K562 (cell line): ENCODE data around the gene SLC32A1. TPM values are rescaled to one million over a fixed set of nuclear protein-coding genes. Genes with fewer than 3 reads are reported as not detected.

Experiments
- BACH1 ChIP-seq: fragments of 200-800 bp; sonication (Bioruptor generic); IDR thresholded peaks from 2 replicates; pipeline ENCODE4 v1.6.1; 2016; ENCODE audit warnings: missing genetic modification characterization, missing compliant biosample characterization
- BRF1 ChIP-seq: IDR thresholded peaks from 3 replicates; pipeline ENCODE4 v1.6.1; 2011; ENCODE audit warnings: borderline replicate concordance, mild to moderate bottlenecking; ENCODE audit not compliant: insufficient read length; ENCODE audit errors: extremely low read depth
- CREM ChIP-seq: IDR thresholded peaks from 2 replicates; pipeline ENCODE4 v1.6.1; 2014; ENCODE audit warnings: antibody characterized with exemption, low read depth
- FOXA1 ChIP-seq: fragments of 450-650 bp; IDR thresholded peaks from 2 replicates; pipeline ENCODE4 v1.6.1; 2016; ENCODE audit warnings: mild to moderate bottlenecking, borderline replicate concordance
- FOXJ2 ChIP-seq: fragments of 200-800 bp; sonication (Bioruptor generic); IDR thresholded peaks from 2 replicates; pipeline ENCODE4 v1.6.1; 2016; ENCODE audit warnings: missing genetic modification characterization, missing compliant biosample characterization
- FOXP1 ChIP-seq: sonication (generic); formaldehyde crosslinking; IDR thresholded peaks from 2 replicates; pipeline ENCODE4 v1.8.0; 2022; ENCODE audit warnings: mild to moderate bottlenecking, missing genetic modification reagents
- GABPB1 ChIP-seq: sonication (generic); formaldehyde crosslinking; IDR thresholded peaks from 2 replicates; pipeline ENCODE4 v1.8.0; 2022; ENCODE audit warnings: mild to moderate bottlenecking, missing genetic modification reagents
- HOXB6 ChIP-seq: fragments of 250-450 bp; sonication (Bioruptor Pico); IDR thresholded peaks from 2 replicates; pipeline ENCODE4 v1.5.1; 2022; ENCODE audit warnings: mild to moderate bottlenecking, borderline replicate concordance
- MYNN ChIP-seq, 2 experiments: sonication (generic); formaldehyde crosslinking in 1 of 2; IDR thresholded peaks; 2 replicates each; pipeline versions ENCODE4 v1.5.0 to v1.6.1; 2016 to 2020; ENCODE audit warnings: antibody characterized with exemption in 1 of 2, missing genetic modification reagents in 1 of 2
- NUFIP1 ChIP-seq: fragments of 450-650 bp; IDR thresholded peaks from 2 replicates; pipeline ENCODE4 v1.6.1; 2018; ENCODE audit not compliant: partially characterized antibody
- OTX1 ChIP-seq: fragments of 450-650 bp; formaldehyde crosslinking; IDR thresholded peaks from 2 replicates; pipeline ENCODE4 v1.4.0; 2022; ENCODE audit warnings: mild to moderate bottlenecking
- RBM15 ChIP-seq: fragments of 200-400 bp; formaldehyde crosslinking; IDR thresholded peaks from 2 replicates; pipeline ENCODE4 v1.6.1; 2018; ENCODE audit warnings: mild to moderate bottlenecking, low read length, moderate library complexity; ENCODE audit not compliant: insufficient read depth
- SETDB1 ChIP-seq: IDR thresholded peaks from one replicate; pipeline ENCODE4 v1.6.1; 2012; ENCODE audit warnings: low read length, control low read depth, inconsistent platforms
- SP1 ChIP-seq: sonication (generic); formaldehyde crosslinking; IDR thresholded peaks from 2 replicates; pipeline ENCODE4 v1.8.1; 2022; ENCODE audit warnings: mild to moderate bottlenecking, missing genetic modification reagents
- TEAD2 ChIP-seq: fragments of 450-650 bp; IDR thresholded peaks from 2 replicates; pipeline ENCODE4 v1.6.1; 2016; ENCODE audit warnings: missing genetic modification characterization, control low read depth, missing compliant biosample characterization
- THRAP3 ChIP-seq: fragments of 450-650 bp; IDR thresholded peaks from 2 replicates; pipeline ENCODE4 v1.6.1; 2016; ENCODE audit warnings: mild to moderate bottlenecking, inconsistent platforms, borderline replicate concordance
- TRIM28 ChIP-seq: fragments of 450-650 bp; IDR thresholded peaks from 2 replicates; pipeline ENCODE4 v1.6.1; 2017
- TSC22D4 ChIP-seq: fragments of 450-650 bp; IDR thresholded peaks from 2 replicates; pipeline ENCODE4 v1.6.1; 2016; ENCODE audit warnings: missing genetic modification characterization, missing biosample characterization, control low read depth
- ZNF133 ChIP-seq: fragments of 250-450 bp; sonication (Bioruptor Pico); IDR thresholded peaks from 2 replicates; pipeline ENCODE4 v1.4.0; 2020; ENCODE audit warnings: mild to moderate bottlenecking
- ZNF232 ChIP-seq: sonication (generic); formaldehyde crosslinking; IDR thresholded peaks from 2 replicates; pipeline ENCODE4 v1.8.0; 2022; ENCODE audit warnings: mild to moderate bottlenecking, missing genetic modification reagents
- polyA plus RNA-seq, 8 experiments: library from polyadenylated mRNA; depleted of rRNA in 4 of 8; stranded (reverse) in 5 of 8; unstranded in 3 of 8; fragments of >200 nt; fragmentation: Nextera tagmentation in 2 of 8; fragmentation: Illumina TruSeq in 1 of 8; extraction: Ambion mirVana in 2 of 8; extraction: Trizol in 1 of 8; gene quantifications; 2 replicates each; pipeline versions ENCODE4 v1.2.1 to v1.2.3, GENCODE V29; 2011 to 2014; ENCODE audit warnings: inconsistent platforms in 1 of 8, missing spikeins in 1 of 8
- total RNA-seq, 7 experiments: library from RNA; depleted of rRNA in 6 of 7; stranded (reverse); fragments of >200 nt in 6 of 7; fragmentation: Illumina TruSeq in 2 of 7; extraction: Trizol in 2 of 7; gene quantifications; 2 replicates each; pipeline versions ENCODE4 v1.2.1 to v1.2.3, GENCODE V29; 2011 to 2021; ENCODE audit warnings: low replicate concordance in 1 of 7
- TF ChIP-seq, protein P1 (sequence below), 2 experiments: fragments of 450-650 bp; IDR thresholded peaks; 2 replicates each; pipeline ENCODE4 v1.6.1; 2016
- TF ChIP-seq, protein P2 (sequence below): fragments of 450-650 bp; IDR thresholded peaks from 2 replicates; pipeline ENCODE4 v1.6.1; 2016; ENCODE audit warnings: low read depth, mild to moderate bottlenecking, moderate library complexity
- TF ChIP-seq, protein P3 (sequence below): fragments of 250-450 bp; sonication (Bioruptor Pico); IDR thresholded peaks from 2 replicates; pipeline ENCODE4 v1.5.1; 2021; ENCODE audit warnings: mild to moderate bottlenecking
- TF ChIP-seq, protein P4 (sequence below): fragments of 200-800 bp; sonication (Bioruptor generic); IDR thresholded peaks from 2 replicates; pipeline ENCODE4 v1.6.1; 2017; ENCODE audit warnings: missing genetic modification characterization, missing compliant biosample characterization

Gene SLC32A1
- total and polyA plus RNA-seq, 9 of the 15 experiments (the other 6 are each of a cell fraction or from before 2014, with no cell fraction given), result not detected

DNA sequence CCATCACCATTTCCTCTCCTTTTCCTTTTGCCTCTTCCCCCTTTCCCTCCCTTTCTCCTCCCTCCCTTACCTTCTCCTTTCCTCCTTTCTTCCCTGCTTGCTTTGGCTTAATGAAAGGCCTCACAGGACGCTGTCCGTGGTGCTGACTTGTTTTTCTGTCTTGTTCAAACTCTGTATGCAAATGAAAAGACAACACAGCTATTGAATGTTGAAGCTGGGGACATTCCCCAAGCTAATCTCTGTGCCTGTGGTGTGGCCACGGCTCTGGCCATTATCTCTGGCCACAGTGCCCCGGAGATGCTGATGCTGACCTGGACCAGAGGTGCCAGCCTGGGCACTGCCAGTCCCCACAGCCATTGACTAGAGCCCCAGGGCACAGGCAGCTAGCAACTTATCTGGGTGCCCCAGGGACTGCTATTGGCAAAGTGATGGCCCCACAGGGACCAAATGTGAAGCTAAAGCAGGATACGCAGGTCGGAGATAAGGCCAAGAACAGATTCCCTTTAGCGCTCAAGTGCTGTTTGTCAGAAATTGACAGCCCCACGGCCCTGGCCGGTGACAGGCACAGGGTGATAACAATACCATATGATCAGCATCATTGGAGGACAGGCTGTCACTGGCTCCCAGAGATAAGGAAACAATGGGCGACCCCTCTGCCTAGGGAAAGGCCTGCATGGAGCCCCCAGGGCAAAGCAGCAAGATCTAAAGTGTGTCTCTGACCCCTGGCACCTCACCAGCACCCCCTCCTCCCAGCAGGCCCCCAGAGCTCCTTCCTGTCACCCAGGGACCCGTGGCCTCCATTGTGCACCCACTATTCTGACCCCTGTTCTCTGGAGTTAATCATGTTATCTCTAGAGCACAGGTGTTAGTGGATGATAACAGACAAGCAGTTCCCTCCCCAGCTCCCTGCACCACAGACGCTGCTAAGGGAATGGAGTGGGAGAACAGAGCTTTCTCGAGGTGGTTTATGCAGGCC lies 31.6 kb upstream of the SLC32A1 start (continued):
- TF ChIP-seq, protein P1, sequence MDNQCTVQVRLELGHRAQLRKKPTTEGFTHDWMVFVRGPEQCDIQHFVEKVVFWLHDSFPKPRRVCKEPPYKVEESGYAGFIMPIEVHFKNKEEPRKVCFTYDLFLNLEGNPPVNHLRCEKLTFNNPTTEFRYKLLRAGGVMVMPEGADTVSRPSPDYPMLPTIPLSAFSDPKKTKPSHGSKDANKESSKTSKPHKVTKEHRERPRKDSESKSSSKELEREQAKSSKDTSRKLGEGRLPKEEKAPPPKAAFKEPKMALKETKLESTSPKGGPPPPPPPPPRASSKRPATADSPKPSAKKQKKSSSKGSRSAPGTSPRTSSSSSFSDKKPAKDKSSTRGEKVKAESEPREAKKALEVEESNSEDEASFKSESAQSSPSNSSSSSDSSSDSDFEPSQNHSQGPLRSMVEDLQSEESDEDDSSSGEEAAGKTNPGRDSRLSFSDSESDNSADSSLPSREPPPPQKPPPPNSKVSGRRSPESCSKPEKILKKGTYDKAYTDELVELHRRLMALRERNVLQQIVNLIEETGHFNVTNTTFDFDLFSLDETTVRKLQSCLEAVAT (IDR thresholded peaks at IDR 0.05), result peak in 1 of 2 experiments; percentile 29; a peak in 1 of 4 replicates
- TF ChIP-seq, protein P2, sequence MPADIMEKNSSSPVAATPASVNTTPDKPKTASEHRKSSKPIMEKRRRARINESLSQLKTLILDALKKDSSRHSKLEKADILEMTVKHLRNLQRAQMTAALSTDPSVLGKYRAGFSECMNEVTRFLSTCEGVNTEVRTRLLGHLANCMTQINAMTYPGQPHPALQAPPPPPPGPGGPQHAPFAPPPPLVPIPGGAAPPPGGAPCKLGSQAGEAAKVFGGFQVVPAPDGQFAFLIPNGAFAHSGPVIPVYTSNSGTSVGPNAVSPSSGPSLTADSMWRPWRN, result peak; percentile 70
- TF ChIP-seq THRAP3 (no peak), HOXB6 (CRISPR knock-in tag) (no peak), NUFIP1 (no peak), BACH1 (tag) (peak; percentile 65; the same call in 1 of the 2 replicates), TEAD2 (tag) (no peak), GABPB1 (CRISPR knock-in tag) (no peak; the same call in 1 of the 2 replicates), FOXJ2 (tag) (no peak), BRF1 (no peak), RBM15 (no peak), FOXA1 (no peak), ZNF133 (CRISPR knock-in tag) (no peak), TRIM28 (no peak), TSC22D4 (no peak), CREM (peak; percentile 31; the same call in 1 of the 2 replicates), SETDB1 (no peak), MYNN (IDR thresholded peaks at IDR 0.05) (peak; percentile 81; the same call in 1 of the 2 replicates), MYNN (CRISPR knock-in tag; IDR thresholded peaks at IDR 0.05) (no peak), ZNF232 (CRISPR knock-in tag) (peak; percentile 76; the same call in 1 of the 2 replicates), FOXP1 (CRISPR knock-in tag) (no peak; the same call in 1 of the 2 replicates), SP1 (CRISPR knock-in tag) (peak; percentile 48; the same call in 1 of the 2 replicates), OTX1 (peak; percentile 89)
- TF ChIP-seq, protein P3, sequence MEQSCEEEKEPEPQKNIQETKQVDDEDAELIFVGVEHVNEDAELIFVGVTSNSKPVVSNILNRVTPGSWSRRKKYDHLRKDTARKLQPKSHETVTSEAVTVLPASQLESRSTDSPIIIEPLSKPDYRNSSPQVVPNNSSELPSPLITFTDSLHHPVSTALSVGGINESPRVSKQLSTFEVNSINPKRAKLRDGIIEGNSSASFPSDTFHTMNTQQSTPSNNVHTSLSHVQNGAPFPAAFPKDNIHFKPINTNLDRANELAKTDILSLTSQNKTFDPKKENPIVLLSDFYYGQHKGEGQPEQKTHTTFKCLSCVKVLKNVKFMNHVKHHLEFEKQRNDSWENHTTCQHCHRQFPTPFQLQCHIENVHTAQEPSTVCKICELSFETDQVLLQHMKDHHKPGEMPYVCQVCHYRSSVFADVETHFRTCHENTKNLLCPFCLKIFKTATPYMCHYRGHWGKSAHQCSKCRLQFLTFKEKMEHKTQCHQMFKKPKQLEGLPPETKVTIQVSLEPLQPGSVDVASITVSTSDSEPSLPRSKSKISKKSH (CRISPR knock-in tag), result no peak
- TF ChIP-seq, protein P4, sequence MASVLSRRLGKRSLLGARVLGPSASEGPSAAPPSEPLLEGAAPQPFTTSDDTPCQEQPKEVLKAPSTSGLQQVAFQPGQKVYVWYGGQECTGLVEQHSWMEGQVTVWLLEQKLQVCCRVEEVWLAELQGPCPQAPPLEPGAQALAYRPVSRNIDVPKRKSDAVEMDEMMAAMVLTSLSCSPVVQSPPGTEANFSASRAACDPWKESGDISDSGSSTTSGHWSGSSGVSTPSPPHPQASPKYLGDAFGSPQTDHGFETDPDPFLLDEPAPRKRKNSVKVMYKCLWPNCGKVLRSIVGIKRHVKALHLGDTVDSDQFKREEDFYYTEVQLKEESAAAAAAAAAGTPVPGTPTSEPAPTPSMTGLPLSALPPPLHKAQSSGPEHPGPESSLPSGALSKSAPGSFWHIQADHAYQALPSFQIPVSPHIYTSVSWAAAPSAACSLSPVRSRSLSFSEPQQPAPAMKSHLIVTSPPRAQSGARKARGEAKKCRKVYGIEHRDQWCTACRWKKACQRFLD, result peak; percentile 84
